ENCODE results near the gene R3HCC1L. TPM values are rescaled to one million over a fixed set of nuclear protein-coding genes. Genes with fewer than 3 reads are reported as not detected.

Gene R3HCC1L
- polyA plus RNA-seq, 2 donors: 4.9 to 7.4 TPM

DNA sequence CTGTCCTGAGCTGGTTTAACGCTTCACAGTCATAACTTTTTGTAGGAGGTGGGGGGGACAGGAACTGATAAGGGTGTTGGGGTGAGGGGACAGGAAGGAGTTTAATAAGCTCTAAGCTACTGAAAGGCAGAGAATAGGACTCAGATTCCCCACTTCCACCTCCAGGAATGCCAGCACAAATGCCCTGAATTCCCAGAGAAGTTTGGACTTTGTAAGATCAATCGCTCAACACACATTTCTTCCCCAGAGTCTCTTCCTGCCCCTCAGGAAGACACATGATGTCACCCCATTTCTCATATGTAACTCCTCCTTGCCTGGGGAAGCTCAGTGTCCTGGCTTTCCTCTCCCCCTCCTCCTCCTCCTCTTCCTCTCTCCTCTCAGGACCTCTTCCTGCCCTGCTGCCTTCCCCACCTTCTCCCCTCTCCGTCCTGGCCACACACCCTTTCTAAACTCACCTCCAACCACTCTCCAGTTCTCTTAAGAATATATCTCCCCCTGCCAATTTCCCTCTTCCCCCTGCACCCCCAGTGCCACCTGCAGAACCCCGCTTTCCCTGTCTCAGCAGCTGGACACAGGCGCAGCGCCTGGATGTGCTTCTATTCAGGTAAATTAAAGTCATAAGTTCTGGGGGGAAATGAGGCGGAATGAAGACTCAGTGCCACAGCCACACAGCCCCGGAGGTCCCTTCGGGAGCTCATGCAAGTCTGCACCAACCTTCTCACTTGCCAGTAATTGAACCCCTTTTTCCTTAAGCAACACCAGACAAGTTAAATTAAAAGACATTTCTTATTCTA is 138.8 kb downstream of the R3HCC1L start:
- WGBS, 2 donors: 83 to 88% methylated on average over 9 of the region's 9 CpGs
- H3K36me3 ChIP-seq (ENCODE audit: control insufficient read depth in 2 of 2, insufficient read depth in 2 of 2, low read length in 1 of 2): no peaks in the 10 kb centered on the region
- H3K4me1 ChIP-seq (ENCODE audit: control insufficient read depth in 2 of 2, insufficient read depth in 2 of 2, low read length in 1 of 2): peaks cover 3 to 6% of the 10 kb centered on the region in 2 donors
- H3K27me3 ChIP-seq (ENCODE audit: control insufficient read depth in 1 of 2, insufficient read depth in 2 of 2, low read length in 2 of 2): no peaks in the 10 kb centered on the region
- H3K9me3 ChIP-seq (ENCODE audit: control insufficient read depth in 2 of 2, insufficient read depth in 1 of 2, low read depth in 1 of 2, low read length in 1 of 2): no peaks in the 10 kb centered on the region
- H3K4me3 ChIP-seq (ENCODE audit: low read depth in 1 of 2, low read length in 2 of 2): no peak overlapping the region
- no peak overlapping the region for H3K27ac ChIP-seq (ENCODE audit: low read depth in 2 of 2, low read length in 1 of 2)

DNA sequence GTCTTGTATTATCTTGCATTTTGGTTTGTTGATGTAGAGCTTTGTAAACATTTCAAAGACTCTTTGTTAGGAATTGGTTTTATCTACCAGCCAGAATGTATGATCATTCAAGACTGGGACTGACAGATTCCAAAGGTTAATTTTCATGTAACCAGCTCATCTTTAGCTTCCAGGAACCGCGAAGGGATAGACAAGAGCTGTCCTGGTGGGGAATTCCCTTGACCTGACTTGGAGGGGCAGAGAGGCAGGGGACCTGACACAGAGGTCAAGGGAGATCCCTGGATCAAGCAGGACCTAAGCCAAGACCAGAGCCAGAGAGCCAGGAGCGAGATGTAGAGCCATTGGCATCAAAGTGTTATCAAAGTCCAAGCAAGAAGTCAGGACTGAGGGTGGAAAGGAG is 140.1 kb downstream of the R3HCC1L start:
- Histone ChIP-seq H3K27me3 (ENCODE audit: control insufficient read depth in 1 of 2, insufficient read depth in 2 of 2, low read length in 2 of 2) (no peaks in the 10 kb centered on the region), H3K4me1 (ENCODE audit: control insufficient read depth in 2 of 2, insufficient read depth in 2 of 2, low read length in 1 of 2) (peaks cover under 1 to 2% of the 10 kb centered on the region in 2 donors), H3K36me3 (ENCODE audit: control insufficient read depth in 2 of 2, insufficient read depth in 2 of 2, low read length in 1 of 2) (no peaks in the 10 kb centered on the region), H3K27ac (ENCODE audit: low read depth in 2 of 2, low read length in 1 of 2) (no peak overlapping the region), H3K9me3 (ENCODE audit: control insufficient read depth in 2 of 2, insufficient read depth in 1 of 2, low read depth in 1 of 2, low read length in 1 of 2) (no peaks in the 10 kb centered on the region), H3K4me3 (ENCODE audit: low read depth in 1 of 2, low read length in 2 of 2) (no peak overlapping the region)
- 80 to 89% methylated on average over 3 of the region's 3 CpGs for WGBS, 2 donors

DNA sequence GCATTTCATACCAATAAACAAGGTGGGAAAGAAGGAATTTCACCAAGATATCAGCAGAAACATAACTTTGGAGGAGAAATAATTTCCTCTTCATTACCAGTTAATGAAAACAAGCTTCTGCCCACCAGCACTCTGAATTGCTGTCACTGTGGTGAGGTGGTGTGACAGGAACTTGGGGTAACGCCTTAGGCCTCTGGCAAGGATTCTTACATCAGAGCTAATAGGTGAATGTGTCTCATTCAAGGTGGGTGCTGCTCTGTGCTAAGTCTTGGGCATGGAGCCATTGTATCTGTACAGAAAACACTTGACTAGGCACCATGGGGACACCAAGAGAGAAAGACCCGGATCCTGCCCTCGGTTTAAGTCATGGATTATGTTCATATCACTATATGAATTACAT is 141.9 kb downstream of the R3HCC1L start:
- Histone ChIP-seq H3K4me3 (ENCODE audit: low read depth in 1 of 2, low read length in 2 of 2) (no peak overlapping the region), H3K4me1 (ENCODE audit: control insufficient read depth in 2 of 2, insufficient read depth in 2 of 2, low read length in 1 of 2) (no peaks in the 10 kb centered on the region), H3K9me3 (ENCODE audit: control insufficient read depth in 2 of 2, insufficient read depth in 1 of 2, low read depth in 1 of 2, low read length in 1 of 2) (no peaks in the 10 kb centered on the region), H3K36me3 (ENCODE audit: control insufficient read depth in 2 of 2, insufficient read depth in 2 of 2, low read length in 1 of 2) (no peaks in the 10 kb centered on the region), H3K27ac (ENCODE audit: low read depth in 2 of 2, low read length in 1 of 2) (no peak overlapping the region), H3K27me3 (ENCODE audit: control insufficient read depth in 1 of 2, insufficient read depth in 2 of 2, low read length in 2 of 2) (no peaks in the 10 kb centered on the region)
- 83 to 85% methylated on average over 3 of the region's 3 CpGs for WGBS, 2 donors

DNA sequence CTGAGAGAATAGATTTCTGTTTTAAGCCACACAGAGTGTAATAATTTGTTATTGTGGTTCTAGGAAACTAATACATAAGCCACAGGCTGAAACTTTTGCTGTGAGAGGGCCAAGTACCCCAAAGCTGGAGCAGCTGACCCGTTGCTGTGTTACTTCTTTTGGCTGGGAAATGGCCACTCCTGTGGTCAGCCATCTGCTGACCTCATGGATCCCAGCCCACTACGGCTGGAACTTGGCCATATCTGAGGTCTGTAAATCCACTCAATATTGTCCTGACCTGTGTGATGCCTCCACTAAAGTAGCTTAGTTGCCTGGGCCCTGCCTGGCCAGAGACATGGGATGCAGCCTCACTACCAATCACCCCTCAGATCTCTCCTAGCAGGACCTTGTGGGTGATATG is 151.0 kb downstream of the R3HCC1L start:
- H3K27me3 ChIP-seq (ENCODE audit: control insufficient read depth in 1 of 2, insufficient read depth in 2 of 2, low read length in 2 of 2): no peaks in the 10 kb centered on the region
- no peaks in the 10 kb centered on the region for H3K36me3 ChIP-seq (ENCODE audit: control insufficient read depth in 2 of 2, insufficient read depth in 2 of 2, low read length in 1 of 2)
- 73 to 74% methylated on average over 2 of the region's 2 CpGs for WGBS, 2 donors
- H3K27ac ChIP-seq (ENCODE audit: low read depth in 2 of 2, low read length in 1 of 2): no peak overlapping the region
- no peak overlapping the region for H3K4me3 ChIP-seq (ENCODE audit: low read depth in 1 of 2, low read length in 2 of 2)
- H3K9me3 ChIP-seq (ENCODE audit: control insufficient read depth in 2 of 2, insufficient read depth in 1 of 2, low read depth in 1 of 2, low read length in 1 of 2): peaks cover 0 to 2% of the 10 kb centered on the region in 2 donors
- no peaks in the 10 kb centered on the region for H3K4me1 ChIP-seq (ENCODE audit: control insufficient read depth in 2 of 2, insufficient read depth in 2 of 2, low read length in 1 of 2)

DNA sequence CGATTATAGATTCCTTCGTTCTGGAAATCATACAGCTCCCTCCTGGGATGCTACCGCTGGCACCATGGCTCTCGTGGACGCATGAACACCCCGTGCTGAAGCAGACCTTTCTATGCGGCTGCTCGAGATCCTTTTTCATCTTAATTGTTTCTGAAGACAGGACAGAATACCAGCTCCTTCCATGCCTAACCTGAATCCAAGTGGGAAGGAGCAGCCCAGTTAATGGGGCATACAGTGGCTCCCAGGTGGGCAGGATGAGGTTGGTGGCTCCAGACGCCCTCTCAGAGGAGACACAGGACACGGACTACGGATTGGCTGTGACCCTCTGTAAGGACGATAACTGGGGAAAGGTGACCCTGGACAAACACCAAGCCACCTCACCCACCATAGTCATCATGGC is 152.0 kb downstream of the R3HCC1L start:
- Histone ChIP-seq H3K27me3 (ENCODE audit: control insufficient read depth in 1 of 2, insufficient read depth in 2 of 2, low read length in 2 of 2) (no peaks in the 10 kb centered on the region), H3K36me3 (ENCODE audit: control insufficient read depth in 2 of 2, insufficient read depth in 2 of 2, low read length in 1 of 2) (no peaks in the 10 kb centered on the region), H3K27ac (ENCODE audit: low read depth in 2 of 2, low read length in 1 of 2) (no peak overlapping the region), H3K4me3 (ENCODE audit: low read depth in 1 of 2, low read length in 2 of 2) (no peak overlapping the region), H3K9me3 (ENCODE audit: control insufficient read depth in 2 of 2, insufficient read depth in 1 of 2, low read depth in 1 of 2, low read length in 1 of 2) (peaks cover 0 to 2% of the 10 kb centered on the region in 2 donors), H3K4me1 (ENCODE audit: control insufficient read depth in 2 of 2, insufficient read depth in 2 of 2, low read length in 1 of 2) (no peaks in the 10 kb centered on the region)
- WGBS, 2 donors: 89 to 93% methylated on average over 12 of the region's 12 CpGs

DNA sequence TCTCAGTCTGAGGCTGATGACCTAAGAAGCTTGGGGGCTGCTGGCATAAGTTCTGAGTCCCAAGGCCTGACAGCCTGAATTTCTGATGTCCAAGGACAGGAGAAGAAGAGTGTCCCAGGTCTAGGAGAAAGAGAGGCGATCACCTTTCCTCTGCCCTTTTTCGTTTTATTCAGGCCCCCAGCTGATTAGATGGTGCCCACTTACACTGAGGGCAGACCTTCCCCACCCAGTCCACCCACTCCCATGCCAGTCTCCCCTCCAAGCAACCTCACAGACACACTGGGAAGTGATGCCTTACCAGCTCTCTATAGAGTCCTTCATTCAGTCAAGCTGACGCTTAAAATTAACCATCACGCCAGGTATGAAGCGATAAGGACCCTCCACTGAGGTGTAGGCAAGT is 152.9 kb downstream of the R3HCC1L start:
- H3K27ac ChIP-seq (ENCODE audit: low read depth in 2 of 2, low read length in 1 of 2): no peak overlapping the region
- H3K4me3 ChIP-seq (ENCODE audit: low read depth in 1 of 2, low read length in 2 of 2): no peak overlapping the region
- no peaks in the 10 kb centered on the region for H3K4me1 ChIP-seq (ENCODE audit: control insufficient read depth in 2 of 2, insufficient read depth in 2 of 2, low read length in 1 of 2)
- WGBS, 2 donors: 91 to 95% methylated on average over 5 of the region's 5 CpGs
- no peaks in the 10 kb centered on the region for H3K36me3 ChIP-seq (ENCODE audit: control insufficient read depth in 2 of 2, insufficient read depth in 2 of 2, low read length in 1 of 2)
- no peaks in the 10 kb centered on the region for H3K9me3 ChIP-seq (ENCODE audit: control insufficient read depth in 2 of 2, insufficient read depth in 1 of 2, low read depth in 1 of 2, low read length in 1 of 2)
- H3K27me3 ChIP-seq (ENCODE audit: control insufficient read depth in 1 of 2, insufficient read depth in 2 of 2, low read length in 2 of 2): no peaks in the 10 kb centered on the region

DNA sequence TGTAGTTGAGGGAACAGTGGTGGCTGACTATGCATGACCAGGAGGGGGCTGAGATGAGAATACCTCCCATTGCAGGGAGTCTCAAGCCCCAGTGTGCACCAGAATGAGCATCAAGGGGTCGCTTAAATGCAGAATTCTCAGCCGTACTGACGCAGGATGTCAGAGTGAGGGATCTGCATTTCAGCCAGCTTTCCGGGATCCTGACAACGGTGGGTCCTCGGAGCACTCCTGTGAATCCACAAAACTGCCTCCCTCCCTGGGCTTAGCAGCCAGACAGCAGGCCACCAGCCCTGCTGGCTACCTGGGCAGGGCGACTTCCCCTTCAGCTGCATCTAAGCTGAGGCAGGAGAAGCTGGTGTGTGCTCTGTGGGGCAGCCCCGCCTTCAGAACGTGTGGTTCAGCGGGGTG is 155.3 kb downstream of the R3HCC1L start:
- peaks cover 0 to 3% of the 10 kb centered on the region in 2 donors for H3K4me1 ChIP-seq (ENCODE audit: control insufficient read depth in 2 of 2, insufficient read depth in 2 of 2, low read length in 1 of 2)
- no peak overlapping the region for H3K4me3 ChIP-seq (ENCODE audit: low read depth in 1 of 2, low read length in 2 of 2)
- no peaks in the 10 kb centered on the region for H3K36me3 ChIP-seq (ENCODE audit: control insufficient read depth in 2 of 2, insufficient read depth in 2 of 2, low read length in 1 of 2)
- 84 to 86% methylated on average over 9 to 10 of the region's 10 CpGs for WGBS, 2 donors
- H3K27me3 ChIP-seq (ENCODE audit: control insufficient read depth in 1 of 2, insufficient read depth in 2 of 2, low read length in 2 of 2): no peaks in the 10 kb centered on the region
- H3K27ac ChIP-seq (ENCODE audit: low read depth in 2 of 2, low read length in 1 of 2): no peak overlapping the region
- no peaks in the 10 kb centered on the region for H3K9me3 ChIP-seq (ENCODE audit: control insufficient read depth in 2 of 2, insufficient read depth in 1 of 2, low read depth in 1 of 2, low read length in 1 of 2)

DNA sequence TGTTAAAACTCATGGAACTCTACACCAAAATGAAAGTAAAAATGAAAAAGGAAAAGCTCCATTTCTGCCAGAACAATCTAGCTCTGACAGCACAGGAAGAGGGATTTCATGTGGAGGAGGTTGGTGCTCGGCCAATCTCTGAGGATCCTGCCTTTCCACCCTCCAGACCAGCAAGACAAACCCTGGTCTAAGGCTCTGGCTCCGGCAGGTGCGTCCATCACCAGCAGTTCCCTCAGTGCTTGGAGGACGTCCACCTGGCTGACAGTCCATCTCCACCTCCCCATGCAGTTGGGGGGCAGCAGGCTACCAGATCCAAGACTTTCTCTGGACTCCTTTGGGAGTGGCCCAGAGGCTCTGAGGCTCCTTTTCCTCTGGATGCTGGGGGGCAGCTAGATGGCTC is 158.5 kb downstream of the R3HCC1L start:
- Histone ChIP-seq H3K4me3 (ENCODE audit: low read depth in 1 of 2, low read length in 2 of 2) (no peak overlapping the region), H3K36me3 (ENCODE audit: control insufficient read depth in 2 of 2, insufficient read depth in 2 of 2, low read length in 1 of 2) (no peaks in the 10 kb centered on the region), H3K27ac (ENCODE audit: low read depth in 2 of 2, low read length in 1 of 2) (no peak overlapping the region), H3K27me3 (ENCODE audit: control insufficient read depth in 1 of 2, insufficient read depth in 2 of 2, low read length in 2 of 2) (no peaks in the 10 kb centered on the region), H3K4me1 (ENCODE audit: control insufficient read depth in 2 of 2, insufficient read depth in 2 of 2, low read length in 1 of 2) (peaks cover 0 to 11% of the 10 kb centered on the region in 2 donors), H3K9me3 (ENCODE audit: control insufficient read depth in 2 of 2, insufficient read depth in 1 of 2, low read depth in 1 of 2, low read length in 1 of 2) (no peaks in the 10 kb centered on the region)
- 59 to 70% methylated on average over 4 of the region's 4 CpGs for WGBS, 2 donors

DNA sequence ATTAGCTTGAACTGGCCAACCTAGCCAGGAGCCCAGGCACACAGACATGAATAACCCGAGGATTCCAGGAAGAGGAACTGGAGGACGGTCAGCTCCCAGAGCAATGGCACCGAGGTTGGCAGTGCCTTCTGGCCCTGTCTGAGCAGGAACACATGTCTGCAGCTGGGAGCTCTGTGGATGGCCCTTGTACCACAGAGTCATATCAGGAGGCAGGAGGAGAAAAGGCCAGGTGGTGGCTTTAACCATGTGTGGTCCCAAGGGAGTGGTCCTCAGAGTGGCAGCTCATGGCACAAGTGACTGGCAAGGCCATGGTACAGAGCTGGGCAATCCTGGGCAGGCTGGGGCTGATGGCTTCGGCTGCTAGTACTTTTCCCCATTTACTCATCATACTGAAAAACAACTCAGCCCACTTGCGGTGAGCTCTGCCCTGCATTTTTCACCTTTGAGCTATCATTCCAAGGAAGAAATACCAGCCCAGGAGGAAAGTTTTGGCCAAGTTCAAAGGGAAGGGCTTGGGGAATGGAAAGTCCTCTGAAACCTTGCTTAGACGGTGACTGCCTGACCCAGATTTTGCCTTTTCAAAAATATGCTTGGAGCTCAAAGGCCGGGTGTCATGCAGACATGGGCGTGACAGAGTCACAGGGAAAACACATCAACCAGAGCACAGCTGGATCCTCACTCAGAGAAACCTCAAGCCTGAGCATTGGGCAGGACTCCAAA is 159.3 kb downstream of the R3HCC1L start:
- no peaks in the 10 kb centered on the region for H3K9me3 ChIP-seq (ENCODE audit: control insufficient read depth in 2 of 2, insufficient read depth in 1 of 2, low read depth in 1 of 2, low read length in 1 of 2)
- H3K36me3 ChIP-seq (ENCODE audit: control insufficient read depth in 2 of 2, insufficient read depth in 2 of 2, low read length in 1 of 2): no peaks in the 10 kb centered on the region
- peaks cover 0 to 11% of the 10 kb centered on the region in 2 donors for H3K4me1 ChIP-seq (ENCODE audit: control insufficient read depth in 2 of 2, insufficient read depth in 2 of 2, low read length in 1 of 2)
- 36 to 50% methylated on average over 8 of the region's 8 CpGs for WGBS, 2 donors
- H3K27me3 ChIP-seq (ENCODE audit: control insufficient read depth in 1 of 2, insufficient read depth in 2 of 2, low read length in 2 of 2): no peaks in the 10 kb centered on the region
- no peak overlapping the region for H3K27ac ChIP-seq (ENCODE audit: low read depth in 2 of 2, low read length in 1 of 2)
- H3K4me3 ChIP-seq (ENCODE audit: low read depth in 1 of 2, low read length in 2 of 2): no peak overlapping the region

DNA sequence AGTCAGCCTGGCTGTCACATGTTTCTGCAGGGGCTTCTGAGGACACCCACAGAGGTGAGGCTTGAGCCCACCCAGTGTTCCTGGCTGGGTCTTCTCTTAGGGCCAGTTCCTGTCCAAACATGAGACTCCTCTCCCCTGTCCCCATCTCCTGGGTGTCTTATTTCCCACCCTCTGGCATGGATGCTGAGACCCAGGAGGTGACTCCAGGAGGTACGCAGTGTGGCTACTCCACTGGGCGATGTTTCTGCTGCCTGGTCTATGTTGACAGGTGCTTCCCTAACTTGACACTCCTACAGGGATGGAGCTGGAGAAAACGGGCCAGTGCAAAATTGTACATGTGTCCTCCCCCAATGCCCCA is 159.8 kb downstream of the R3HCC1L start:
- H3K36me3 ChIP-seq (ENCODE audit: control insufficient read depth in 2 of 2, insufficient read depth in 2 of 2, low read length in 1 of 2): no peaks in the 10 kb centered on the region
- H3K4me1 ChIP-seq (ENCODE audit: control insufficient read depth in 2 of 2, insufficient read depth in 2 of 2, low read length in 1 of 2): peaks cover 0 to 11% of the 10 kb centered on the region in 2 donors
- 71 to 85% methylated on average over 3 of the region's 3 CpGs for WGBS, 2 donors
- H3K27ac ChIP-seq (ENCODE audit: low read depth in 2 of 2, low read length in 1 of 2): no peak overlapping the region
- H3K4me3 ChIP-seq (ENCODE audit: low read depth in 1 of 2, low read length in 2 of 2): no peak overlapping the region
- no peaks in the 10 kb centered on the region for H3K9me3 ChIP-seq (ENCODE audit: control insufficient read depth in 2 of 2, insufficient read depth in 1 of 2, low read depth in 1 of 2, low read length in 1 of 2)
- no peaks in the 10 kb centered on the region for H3K27me3 ChIP-seq (ENCODE audit: control insufficient read depth in 1 of 2, insufficient read depth in 2 of 2, low read length in 2 of 2)
